HepG2 (cell line): ENCODE measurements around the gene BAIAP2L1. TPM values are rescaled to one million over a fixed set of nuclear protein-coding genes. Genes with fewer than 3 reads are reported as not detected.

Source experiments
- ATF5 ChIP-seq: sonication (generic); formaldehyde crosslinking; IDR thresholded peaks from 2 replicates; pipeline ENCODE4 v1.4.0; 2020; ENCODE audit warnings: mild to moderate bottlenecking, low read depth, missing genetic modification reagents
- CHD2 ChIP-seq: IDR thresholded peaks from 2 replicates; pipeline ENCODE4 v1.6.1; 2011; ENCODE audit warnings: low read depth, low read length, improper control_type of control experiment
- ELF3 ChIP-seq: IDR thresholded peaks from 2 replicates; pipeline ENCODE4 v1.6.1; 2016; ENCODE audit warnings: missing genetic modification reagents, missing compliant biosample characterization
- GRHL1 ChIP-seq: sonication (generic); formaldehyde crosslinking; conservative IDR thresholded peaks from 2 replicates; pipeline ENCODE4 v1.8.0; 2022; ENCODE audit warnings: missing genetic modification reagents
- HNRNPL ChIP-seq: fragments of 200-400 bp; formaldehyde crosslinking; IDR thresholded peaks from 2 replicates; pipeline ENCODE4 v1.6.1; 2017; ENCODE audit warnings: mild to moderate bottlenecking, low read depth, low read length
- KLF16 ChIP-seq, 2 experiments: sonication (generic) in 1 of 2; formaldehyde crosslinking in 1 of 2; IDR thresholded peaks; 2 replicates each; pipeline versions ENCODE4 v1.6.1 to v1.8.0; 2016 to 2023; ENCODE audit warnings: missing genetic modification reagents in 2 of 2, missing compliant biosample characterization in 1 of 2
- MAF1 ChIP-seq: sonication (generic); formaldehyde crosslinking; IDR thresholded peaks from 2 replicates; pipeline ENCODE4 v1.5.0; 2020; ENCODE audit warnings: missing genetic modification reagents, borderline replicate concordance
- SIN3B ChIP-seq: fragments of 150-350 bp; IDR thresholded peaks from 2 replicates; pipeline ENCODE4 v1.6.1; 2014; ENCODE audit warnings: low read length
- SUZ12 ChIP-seq: fragments of 150-350 bp; IDR thresholded peaks from 2 replicates; pipeline ENCODE4 v1.6.1; 2014; ENCODE audit warnings: low read depth, low read length
- TP53 ChIP-seq: sonication (generic); formaldehyde crosslinking; conservative IDR thresholded peaks from 2 replicates; pipeline ENCODE4 v1.4.0; 2020; ENCODE audit warnings: missing genetic modification reagents
- XBP1 ChIP-seq: sonication (generic); formaldehyde crosslinking; IDR thresholded peaks from 2 replicates; pipeline ENCODE4 v1.5.0; 2020; ENCODE audit warnings: missing genetic modification reagents
- ZBTB33 ChIP-seq: sonication (generic); formaldehyde crosslinking; IDR thresholded peaks from 2 replicates; pipeline ENCODE4 v1.4.0; 2020; ENCODE audit warnings: missing genetic modification reagents
- ZNF253 ChIP-seq: sonication (generic); formaldehyde crosslinking; IDR thresholded peaks from 2 replicates; pipeline ENCODE4 v1.8.0; 2022; ENCODE audit warnings: mild to moderate bottlenecking, missing genetic modification reagents, borderline replicate concordance
- ZNF580 ChIP-seq: IDR thresholded peaks from 2 replicates; pipeline ENCODE4 v1.6.1; 2016; ENCODE audit warnings: low read depth, borderline replicate concordance
- polyA plus RNA-seq, 8 experiments: library from polyadenylated mRNA; depleted of rRNA in 3 of 8; stranded (reverse) in 7 of 8; unstranded in 1 of 8; fragments of >200 nt; fragmentation: Illumina TruSeq in 4 of 8; extraction: Trizol in 4 of 8; gene quantifications; 2 replicates each; pipeline versions ENCODE4 v1.2.1 to v1.2.3, GENCODE V29; 2011 to 2016; ENCODE audit warnings: low read depth in 4 of 8, missing spikeins in 1 of 8, mixed read lengths in 1 of 8; ENCODE audit not compliant: insufficient read depth in 1 of 8
- total RNA-seq, 5 experiments: library from RNA; depleted of rRNA; stranded (reverse); fragments of >200 nt; fragmentation: Illumina TruSeq; extraction: Trizol; gene quantifications; 2 replicates each; pipeline ENCODE4 v1.2.3, GENCODE V29; 2016; ENCODE audit warnings: low read depth in 1 of 5
- TF ChIP-seq, protein P1 (sequence below): sonication (generic); formaldehyde crosslinking; IDR thresholded peaks from 2 replicates; pipeline ENCODE4 v1.5.1; 2020; ENCODE audit warnings: mild to moderate bottlenecking, missing genetic modification reagents, moderate library complexity
- TF ChIP-seq, protein P2 (sequence below): sonication (generic); formaldehyde crosslinking; IDR thresholded peaks from 2 replicates; pipeline ENCODE4 v1.5.1; 2020; ENCODE audit warnings: missing genetic modification reagents, mild to moderate bottlenecking, borderline replicate concordance
- TF ChIP-seq, protein P3 (sequence below): sonication (generic); formaldehyde crosslinking; IDR thresholded peaks from 2 replicates; pipeline ENCODE4 v1.8.1; 2022; ENCODE audit warnings: mild to moderate bottlenecking, missing genetic modification reagents

Gene BAIAP2L1
- total and polyA plus RNA-seq, 2 of the 13 experiments (the other 11 are each of a cell fraction or from before 2014, with no cell fraction given) = 13.0 to 21.5 TPM

GRCh38 chr7:98284335-98285036 lies 116.4 kb downstream of the BAIAP2L1 start (continued):
- no peak for TF ChIP-seq KLF16 (CRISPR knock-in tag; IDR thresholded peaks at IDR 0.05)
- no peak for TF ChIP-seq ZNF253
- peak; percentile 98 for TF ChIP-seq ZBTB33 (CRISPR knock-in tag)
- TF ChIP-seq TP53 = no peak
- 0 out of 2 replicates have a peak, but pooled peaks have one; percentile 68 for TF ChIP-seq HNRNPL
- no peak for TF ChIP-seq SIN3B
- TF ChIP-seq, protein P1, sequence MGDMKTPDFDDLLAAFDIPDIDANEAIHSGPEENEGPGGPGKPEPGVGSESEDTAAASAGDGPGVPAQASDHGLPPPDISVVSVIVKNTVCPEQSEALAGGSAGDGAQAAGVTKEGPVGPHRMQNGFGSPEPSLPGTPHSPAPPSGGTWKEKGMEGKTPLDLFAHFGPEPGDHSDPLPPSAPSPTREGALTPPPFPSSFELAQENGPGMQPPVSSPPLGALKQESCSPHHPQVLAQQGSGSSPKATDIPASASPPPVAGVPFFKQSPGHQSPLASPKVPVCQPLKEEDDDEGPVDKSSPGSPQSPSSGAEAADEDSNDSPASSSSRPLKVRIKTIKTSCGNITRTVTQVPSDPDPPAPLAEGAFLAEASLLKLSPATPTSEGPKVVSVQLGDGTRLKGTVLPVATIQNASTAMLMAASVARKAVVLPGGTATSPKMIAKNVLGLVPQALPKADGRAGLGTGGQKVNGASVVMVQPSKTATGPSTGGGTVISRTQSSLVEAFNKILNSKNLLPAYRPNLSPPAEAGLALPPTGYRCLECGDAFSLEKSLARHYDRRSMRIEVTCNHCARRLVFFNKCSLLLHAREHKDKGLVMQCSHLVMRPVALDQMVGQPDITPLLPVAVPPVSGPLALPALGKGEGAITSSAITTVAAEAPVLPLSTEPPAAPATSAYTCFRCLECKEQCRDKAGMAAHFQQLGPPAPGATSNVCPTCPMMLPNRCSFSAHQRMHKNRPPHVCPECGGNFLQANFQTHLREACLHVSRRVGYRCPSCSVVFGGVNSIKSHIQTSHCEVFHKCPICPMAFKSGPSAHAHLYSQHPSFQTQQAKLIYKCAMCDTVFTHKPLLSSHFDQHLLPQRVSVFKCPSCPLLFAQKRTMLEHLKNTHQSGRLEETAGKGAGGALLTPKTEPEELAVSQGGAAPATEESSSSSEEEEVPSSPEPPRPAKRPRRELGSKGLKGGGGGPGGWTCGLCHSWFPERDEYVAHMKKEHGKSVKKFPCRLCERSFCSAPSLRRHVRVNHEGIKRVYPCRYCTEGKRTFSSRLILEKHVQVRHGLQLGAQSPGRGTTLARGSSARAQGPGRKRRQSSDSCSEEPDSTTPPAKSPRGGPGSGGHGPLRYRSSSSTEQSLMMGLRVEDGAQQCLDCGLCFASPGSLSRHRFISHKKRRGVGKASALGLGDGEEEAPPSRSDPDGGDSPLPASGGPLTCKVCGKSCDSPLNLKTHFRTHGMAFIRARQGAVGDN (CRISPR knock-in tag) = peak; percentile 62
- TF ChIP-seq SUZ12 = no peak
- TF ChIP-seq ELF3 = 0 out of 2 replicates have a peak, but pooled peaks have one; percentile 24
- TF ChIP-seq XBP1 = no peak
- no peak for TF ChIP-seq ATF5 (CRISPR knock-in tag)
- no peak for TF ChIP-seq ZNF580 (CRISPR knock-in tag)
- TF ChIP-seq, protein P2, sequence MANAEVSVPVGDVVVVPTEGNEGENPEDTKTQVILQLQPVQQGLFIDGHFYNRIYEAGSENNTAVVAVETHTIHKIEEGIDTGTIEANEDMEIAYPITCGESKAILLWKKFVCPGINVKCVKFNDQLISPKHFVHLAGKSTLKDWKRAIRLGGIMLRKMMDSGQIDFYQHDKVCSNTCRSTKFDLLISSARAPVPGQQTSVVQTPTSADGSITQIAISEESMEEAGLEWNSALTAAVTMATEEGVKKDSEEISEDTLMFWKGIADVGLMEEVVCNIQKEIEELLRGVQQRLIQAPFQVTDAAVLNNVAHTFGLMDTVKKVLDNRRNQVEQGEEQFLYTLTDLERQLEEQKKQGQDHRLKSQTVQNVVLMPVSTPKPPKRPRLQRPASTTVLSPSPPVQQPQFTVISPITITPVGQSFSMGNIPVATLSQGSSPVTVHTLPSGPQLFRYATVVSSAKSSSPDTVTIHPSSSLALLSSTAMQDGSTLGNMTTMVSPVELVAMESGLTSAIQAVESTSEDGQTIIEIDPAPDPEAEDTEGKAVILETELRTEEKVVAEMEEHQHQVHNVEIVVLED (CRISPR knock-in tag) = no peak
- no peak for TF ChIP-seq GRHL1
- TF ChIP-seq MAF1 (CRISPR knock-in tag) = no peak
- TF ChIP-seq, protein P3, sequence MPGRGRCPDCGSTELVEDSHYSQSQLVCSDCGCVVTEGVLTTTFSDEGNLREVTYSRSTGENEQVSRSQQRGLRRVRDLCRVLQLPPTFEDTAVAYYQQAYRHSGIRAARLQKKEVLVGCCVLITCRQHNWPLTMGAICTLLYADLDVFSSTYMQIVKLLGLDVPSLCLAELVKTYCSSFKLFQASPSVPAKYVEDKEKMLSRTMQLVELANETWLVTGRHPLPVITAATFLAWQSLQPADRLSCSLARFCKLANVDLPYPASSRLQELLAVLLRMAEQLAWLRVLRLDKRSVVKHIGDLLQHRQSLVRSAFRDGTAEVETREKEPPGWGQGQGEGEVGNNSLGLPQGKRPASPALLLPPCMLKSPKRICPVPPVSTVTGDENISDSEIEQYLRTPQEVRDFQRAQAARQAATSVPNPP (CRISPR knock-in tag) = no peak
- TF ChIP-seq CHD2 = no peak
